ENCODE results near the gene ZNF324B.

DNA sequence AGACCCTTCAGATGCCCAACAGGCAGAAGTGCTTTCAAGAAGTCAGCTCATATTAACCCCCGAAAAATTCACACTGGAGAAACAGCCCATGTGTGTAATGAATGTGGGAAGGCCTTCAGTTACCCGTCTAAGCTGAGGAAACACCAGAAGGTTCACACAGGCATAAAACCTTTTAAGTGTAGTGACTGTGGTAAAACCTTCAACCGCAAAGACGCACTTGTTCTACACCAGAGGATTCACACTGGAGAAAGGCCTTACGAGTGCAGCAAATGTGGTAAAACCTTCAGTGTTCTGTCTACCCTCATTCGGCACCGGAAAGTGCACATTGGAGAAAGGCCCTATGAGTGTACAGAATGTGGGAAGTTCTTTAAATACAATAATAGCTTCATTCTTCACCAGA, 34.4 kb upstream of the ZNF324B start:
- TF ChIP-seq POLR2AphosphoS5 (IDR thresholded peaks at IDR 0.05; ENCODE audit: low read depth, low read length): no peak
- TF ChIP-seq TAF1 (IDR thresholded peaks at IDR 0.05; ENCODE audit: borderline replicate concordance, insufficient read depth, low read length): no peak
- TF ChIP-seq REST (IDR thresholded peaks at IDR 0.05; ENCODE audit: insufficient read depth in 1 of 2, low read depth in 2 of 2, low read length in 2 of 2): no peak
- no peak for TF ChIP-seq SIN3A (IDR thresholded peaks at IDR 0.05; ENCODE audit: borderline replicate concordance, insufficient read depth, low read length)
